ENCODE measurements around the gene TMEM50A.
"Not testable (repeated sequence)": the region's sequence is repeated elsewhere in the genome, so short reads cannot be mapped to it uniquely, and the experiment has no call there.

TMEM50A gene

GRCh38 chr1:25338188-25338981, at the start of gene TMEM50A:
TMEM50A (plus strand) TSS chr1:25338334; CDS start chr1:25340487, 2,153 bp downstream.
- DNase-seq (ENCODE audit: low read depth in 2 of 2), result peak; percentile 82 to 83

- DNase-seq (ENCODE audit: low read depth in 2 of 2), result not testable (repeated sequence)
These were observed 49.5 kb upstream of the TMEM50A start for GRCh38 chr1:25288573-25289101.

GRCh38 chr1:25290043-25290442, 48.1 kb upstream of the TMEM50A start:
- DNase-seq (ENCODE audit: low read depth in 2 of 2), result not testable (repeated sequence)

- DNase-seq (ENCODE audit: low read depth in 2 of 2), result not testable (repeated sequence)
These were observed 44.7 kb upstream of the TMEM50A start for GRCh38 chr1:25293426-25293825.

- not testable (repeated sequence) for DNase-seq (ENCODE audit: low read depth in 2 of 2)
These were observed 43.0 kb upstream of the TMEM50A start for GRCh38 chr1:25294889-25295826.

- DNase-seq (ENCODE audit: low read depth in 2 of 2), result not testable (repeated sequence)
These were observed 41.6 kb upstream of the TMEM50A start for GRCh38 chr1:25296501-25296900.

- not testable (repeated sequence) for DNase-seq (ENCODE audit: low read depth in 2 of 2)
These were observed 37.4 kb upstream of the TMEM50A start for GRCh38 chr1:25300729-25301128.

- not testable (repeated sequence) for DNase-seq (ENCODE audit: low read depth in 2 of 2)
These were observed 35.8 kb upstream of the TMEM50A start for GRCh38 chr1:25302330-25302729.

GRCh38 chr1:25304936-25305335, 33.2 kb upstream of the TMEM50A start:
- not testable (repeated sequence) for DNase-seq (ENCODE audit: low read depth in 2 of 2)

- DNase-seq (ENCODE audit: low read depth in 2 of 2), result not testable (repeated sequence)
These were observed 30.0 kb upstream of the TMEM50A start for GRCh38 chr1:25308168-25308567.

- not testable (repeated sequence) for DNase-seq (ENCODE audit: low read depth in 2 of 2)
These were observed 29.0 kb upstream of the TMEM50A start for GRCh38 chr1:25309085-25309484.

GRCh38 chr1:25309486-25309885, 28.6 kb upstream of the TMEM50A start:
- not testable (repeated sequence) for DNase-seq (ENCODE audit: low read depth in 2 of 2)

- DNase-seq (ENCODE audit: low read depth in 2 of 2), result not testable (repeated sequence)
These were observed 25.2 kb upstream of the TMEM50A start for GRCh38 chr1:25312806-25313470.

GRCh38 chr1:25320314-25320938, 17.7 kb upstream of the TMEM50A start:
- not testable (repeated sequence) for DNase-seq (ENCODE audit: low read depth in 2 of 2)

GRCh38 chr1:25322127-25322526, 16.0 kb upstream of the TMEM50A start:
- not testable (repeated sequence) for DNase-seq (ENCODE audit: low read depth in 2 of 2)

- not testable (repeated sequence) for DNase-seq (ENCODE audit: low read depth in 2 of 2)
These were observed 13.7 kb upstream of the TMEM50A start for GRCh38 chr1:25324407-25324806.

GRCh38 chr1:25327864-25328790, 10.0 kb upstream of the TMEM50A start:
- not testable (repeated sequence) for DNase-seq (ENCODE audit: low read depth in 2 of 2)

GRCh38 chr1:25328791-25329185, 9.3 kb upstream of the TMEM50A start:
- not testable (repeated sequence) for DNase-seq (ENCODE audit: low read depth in 2 of 2)

- not testable (repeated sequence) for DNase-seq (ENCODE audit: low read depth in 2 of 2)
These were observed 8.8 kb upstream of the TMEM50A start for GRCh38 chr1:25329336-25329735.

- not testable (repeated sequence) for DNase-seq (ENCODE audit: low read depth in 2 of 2)
These were observed 8.2 kb upstream of the TMEM50A start for GRCh38 chr1:25329950-25330349.
